Psoas muscle (tissue), 8 donors: ENCODE measurements around the gene FGGY. TPM values are rescaled to one million over a fixed set of nuclear protein-coding genes. Genes with fewer than 3 reads are reported as not detected.
A peak's percentile ranks its signal among the peaks of the same experiment; 100 is the strongest.

ENCODE experiments used
- ATAC-seq, 4 donors: fragments of 200-7000 bp; cut with Tn5 transposase; one replicate each; pipeline ENCODE4 v1.9.1; 2020; ENCODE audit warnings: moderate library complexity in 3 of 4, mild to moderate bottlenecking in 2 of 4
- DNase-seq, 2 donors: peaks; one replicate each; pipeline ENCODE4 v3.0.0-alpha.2; 2020
- H3K27ac ChIP-seq: fragments of 200-600 bp; one replicate; pipeline ENCODE4 v1.8.0; 2022
- H3K27me3 ChIP-seq, 3 donors: fragments of 200-600 bp in 1 of 3; one replicate each; pipeline versions ENCODE4 v1.6.1 to v1.8.0; 2013 to 2022; ENCODE audit warnings: low read length in 2 of 3, mild to moderate bottlenecking in 2 of 3, moderate library complexity in 1 of 3; ENCODE audit not compliant: insufficient read depth in 3 of 3
- H3K36me3 ChIP-seq, 2 donors: fragments of 200-600 bp in 1 of 2; one replicate each; pipeline versions ENCODE4 v1.6.1 to v1.8.0; 2013 to 2022; ENCODE audit warnings: low read depth in 1 of 2, mild to moderate bottlenecking in 1 of 2, moderate library complexity in 1 of 2; ENCODE audit not compliant: insufficient read depth in 1 of 2
- H3K4me1 ChIP-seq: fragments of 200-600 bp; one replicate; pipeline ENCODE4 v1.8.0; 2022
- H3K4me3 ChIP-seq: fragments of 200-600 bp; one replicate; pipeline ENCODE4 v1.8.0; 2022; ENCODE audit warnings: mild to moderate bottlenecking
- H3K9me3 ChIP-seq: fragments of 200-600 bp; one replicate; pipeline ENCODE4 v1.8.0; 2022
- CTCF ChIP-seq: fragments of 200-600 bp; IDR thresholded peaks from one replicate; pipeline ENCODE4 v1.8.0; 2022; ENCODE audit warnings: antibody characterized with exemption
- WGBS, 3 donors: extraction: QIAGEN DNeasy Blood & Tissue Kit; methylation state at CpG; one replicate each; pipeline versions ENCODE4 v1.1.6 to v1.1.7; 2013; 5-methylcytosine and 5-hydroxymethylcytosine counted together
- intact Hi-C, 2 donors: fragments of 100-400 bp; cut with DNase I; formaldehyde crosslinking; loops; one replicate each; pipeline versions ENCODE4 v1.11.0 to v1.14.2; 2022
- polyA plus RNA-seq, 3 donors: library from polyadenylated mRNA; stranded (reverse); fragments of 200-250 nt; gene quantifications; one replicate each; pipeline ENCODE4 v1.2.3, GENCODE V29; 2013
- total RNA-seq, 4 donors: library from RNA; stranded (reverse); fragmentation: NEBNext Ultra II Directional in 2 of 4; extraction: Animal tissue kit (Norgen Biotek cat#: 25700) in 2 of 4; gene quantifications; one replicate each; pipeline versions ENCODE4 v1.2.1 to v1.2.4, GENCODE V29; 2021 to 2023
- donor health status: healthy with polysubstance abuse.
- donor health status: DM: no; HTN: no; CAD: no; lungs with moderate emphysema.
- donor health status: Bipolar disorder and iron deficiency.
- donor health status: healthy.
- donor health status: DM: yes; HTN: yes; CAD: no.
- donor health status: DM: no; HTN: no; CAD: no.
- donor health status: DM: no; HTN: no; CAD: no.
- donor health status: DM: yes; HTN: yes; CAD: no.

The FGGY gene
- total and polyA plus RNA-seq, 7 donors: 11.9 to 72.2 (median 46.5) TPM

GRCh38 chr1:59399642-59400041, 102.7 kb downstream of the FGGY start:
- Histone ChIP-seq H3K4me3 (no peak overlapping the region), H3K36me3 (no peaks in the 10 kb centered on the region), H3K9me3 (no peaks in the 10 kb centered on the region), H3K27me3 (no peaks in the 10 kb centered on the region), H3K4me1 (peaks cover 41% of the 10 kb centered on the region), H3K27ac (no peak overlapping the region)
- WGBS, 3 donors: 77 to 87% (median 84%) methylated on average over 1 of the region's 1 CpG
- no peak for TF ChIP-seq CTCF
- intact Hi-C loops: loop anchor here in 1 of 2 donors (10.0 kb wide), 1 partner anchor 295 kb away; no protein-coding TSS in a partner anchor
- DNase-seq (no peak), ATAC-seq (no peak)

DNA sequence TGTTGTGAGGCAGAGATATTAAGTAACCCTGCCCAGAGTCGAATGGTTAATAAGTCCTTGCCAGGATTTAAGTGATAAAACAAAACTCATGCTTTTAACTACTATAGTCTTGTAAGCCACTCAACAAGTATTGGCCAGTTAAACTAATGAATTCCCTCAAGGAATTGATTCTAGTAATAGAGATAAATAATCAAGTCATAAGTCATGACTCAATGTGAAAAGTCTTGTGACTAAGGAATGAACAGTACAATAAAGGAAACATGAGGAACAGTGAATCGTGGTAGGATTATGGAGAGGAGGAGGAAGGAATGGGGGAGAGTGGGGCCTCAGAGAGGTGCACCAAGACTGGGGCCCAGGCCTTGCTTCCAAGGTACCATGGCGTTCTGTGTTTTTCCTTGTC, 104.7 kb downstream of the FGGY start:
- no peaks in the 10 kb centered on the region for H3K27me3 ChIP-seq
- DNase-seq (no peak), ATAC-seq (no peak)
- H3K4me1 ChIP-seq: peaks cover 23% of the 10 kb centered on the region
- no peaks in the 10 kb centered on the region for H3K9me3 ChIP-seq
- H3K36me3 ChIP-seq: no peaks in the 10 kb centered on the region
- WGBS, 3 donors: 75 to 89% (median 79%) methylated on average over 3 of the region's 3 CpGs
- TF ChIP-seq CTCF: no peak
- intact Hi-C loops: no loop called here
- no peak overlapping the region for H3K4me3 ChIP-seq
- no peak overlapping the region for H3K27ac ChIP-seq

DNA sequence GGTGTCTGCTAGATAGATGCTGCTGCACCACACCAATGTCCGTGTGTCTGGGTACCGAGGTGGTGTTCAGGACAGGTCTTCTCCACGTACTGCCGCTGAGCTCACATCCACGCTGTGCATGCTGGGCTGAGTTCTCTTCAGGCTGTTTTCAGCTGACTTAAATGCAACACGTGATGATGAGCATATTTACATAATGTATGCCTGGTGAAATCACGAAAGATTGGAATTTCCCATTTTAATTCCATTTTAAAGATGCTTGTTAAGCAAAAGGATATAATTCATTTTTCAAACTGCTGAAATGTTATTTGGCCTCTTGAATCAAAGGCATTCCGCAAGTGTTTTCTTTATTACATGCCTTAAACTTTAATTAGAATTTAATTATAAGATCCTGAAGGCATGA, 107.9 kb downstream of the FGGY start:
- Histone ChIP-seq H3K36me3 (no peaks in the 10 kb centered on the region), H3K4me3 (no peak overlapping the region), H3K27ac (no peak overlapping the region), H3K27me3 (no peaks in the 10 kb centered on the region), H3K4me1 (peaks cover 37% of the 10 kb centered on the region), H3K9me3 (no peaks in the 10 kb centered on the region)
- intact Hi-C loops: no loop called here
- WGBS, 3 donors: 91 to 93% (median 92%) methylated on average over 8 of the region's 8 CpGs
- ATAC-seq (no peak), DNase-seq (no peak)
- no peak for TF ChIP-seq CTCF

GRCh38 chr1:59406437-59407164, 109.7 kb downstream of the FGGY start:
- TF ChIP-seq CTCF: no peak
- peaks cover 53% of the 10 kb centered on the region for H3K4me1 ChIP-seq
- intact Hi-C loops: no loop called here
- H3K27me3 ChIP-seq: no peaks in the 10 kb centered on the region
- ATAC-seq (no peak), DNase-seq (no peak)
- peak overlapping the region; percentile 32 for H3K27ac ChIP-seq
- 97 to 99% (median 98%) methylated on average over 4 of the region's 4 CpGs for WGBS, 3 donors
- H3K4me3 ChIP-seq: no peak overlapping the region
- no peaks in the 10 kb centered on the region for H3K9me3 ChIP-seq
- H3K36me3 ChIP-seq: no peaks in the 10 kb centered on the region
